NCI-H1092 (cell line): ENCODE measurements around the gene SH3PXD2A.

ENCODE experiments used
- DNase-seq: peaks from one replicate; lab custom pipeline; 2025; lab: John Stamatoyannopoulos, UW

SH3PXD2A gene

GRCh38 chr10:103557455-103557854, 297.9 kb downstream of the SH3PXD2A start:
- DNase-seq = no peak

DNA sequence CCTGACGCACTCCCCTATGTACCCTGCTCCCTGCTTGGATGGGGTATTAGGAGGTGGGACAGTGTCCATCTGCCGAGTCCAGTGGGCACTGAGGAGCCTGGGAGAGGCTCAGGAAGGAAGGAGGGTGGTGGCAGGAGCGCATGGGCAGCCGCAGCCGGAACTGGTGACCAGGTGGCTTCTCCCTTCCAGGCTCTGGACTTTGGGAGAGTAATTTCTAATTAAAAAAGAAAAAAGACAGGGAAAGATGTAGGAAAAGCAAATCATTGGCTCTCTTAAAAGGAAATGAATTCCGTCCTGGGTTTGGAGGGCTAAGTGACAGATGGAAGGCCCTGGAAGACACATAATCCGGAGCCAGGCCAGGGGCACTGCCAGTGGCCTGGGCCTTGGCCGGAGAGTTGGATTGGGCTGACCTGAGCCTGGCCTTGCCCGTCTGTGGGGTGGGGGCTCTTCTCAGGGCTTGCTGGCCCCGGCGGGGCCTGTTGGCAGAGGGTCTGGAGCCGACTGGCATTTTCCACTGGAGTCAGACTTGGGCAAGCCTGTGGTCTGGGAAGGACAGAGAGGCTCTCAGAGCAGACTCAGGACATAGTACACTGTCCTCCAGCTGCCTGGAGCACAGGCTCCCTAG, 298.9 kb downstream of the SH3PXD2A start:
- DNase-seq = no peak

DNA sequence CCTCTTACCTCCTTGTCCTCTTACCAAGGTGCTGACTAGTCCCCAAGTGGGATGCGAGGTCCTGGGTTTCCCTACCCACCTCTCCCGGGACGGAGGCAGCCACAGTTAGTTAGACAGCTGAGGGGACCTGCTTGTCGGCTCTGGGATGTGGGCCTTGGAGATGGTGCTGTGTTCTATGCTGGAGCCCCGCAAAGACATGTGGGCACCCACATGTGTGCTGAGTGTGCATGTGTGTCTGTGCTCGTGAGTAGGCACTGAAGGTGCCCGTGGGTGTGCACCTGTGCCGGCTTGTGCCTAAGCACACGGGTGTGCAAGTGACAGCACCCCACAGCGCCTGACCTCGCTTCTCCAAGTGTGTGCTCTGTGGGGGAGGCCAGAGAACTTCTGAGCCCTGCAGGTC, 299.7 kb downstream of the SH3PXD2A start:
- DNase-seq = no peak

DNA sequence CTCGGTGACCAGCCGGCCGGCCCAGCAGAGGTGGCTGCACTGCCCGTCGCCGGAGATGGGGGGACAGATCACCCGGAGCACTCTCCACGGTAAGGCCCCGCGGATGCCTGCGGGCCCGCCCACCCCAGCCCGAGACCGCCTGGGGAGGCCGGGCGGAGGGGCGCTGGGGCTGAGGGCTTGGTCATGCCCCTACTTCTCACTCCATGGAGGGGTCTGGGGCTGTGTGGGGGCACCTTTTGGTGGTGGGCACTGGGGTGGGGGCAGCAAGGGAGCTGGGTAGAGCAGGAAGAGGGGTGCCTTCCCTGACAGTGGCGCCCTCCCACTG, 300.1 kb downstream of the SH3PXD2A start:
- DNase-seq = no peak

DNA sequence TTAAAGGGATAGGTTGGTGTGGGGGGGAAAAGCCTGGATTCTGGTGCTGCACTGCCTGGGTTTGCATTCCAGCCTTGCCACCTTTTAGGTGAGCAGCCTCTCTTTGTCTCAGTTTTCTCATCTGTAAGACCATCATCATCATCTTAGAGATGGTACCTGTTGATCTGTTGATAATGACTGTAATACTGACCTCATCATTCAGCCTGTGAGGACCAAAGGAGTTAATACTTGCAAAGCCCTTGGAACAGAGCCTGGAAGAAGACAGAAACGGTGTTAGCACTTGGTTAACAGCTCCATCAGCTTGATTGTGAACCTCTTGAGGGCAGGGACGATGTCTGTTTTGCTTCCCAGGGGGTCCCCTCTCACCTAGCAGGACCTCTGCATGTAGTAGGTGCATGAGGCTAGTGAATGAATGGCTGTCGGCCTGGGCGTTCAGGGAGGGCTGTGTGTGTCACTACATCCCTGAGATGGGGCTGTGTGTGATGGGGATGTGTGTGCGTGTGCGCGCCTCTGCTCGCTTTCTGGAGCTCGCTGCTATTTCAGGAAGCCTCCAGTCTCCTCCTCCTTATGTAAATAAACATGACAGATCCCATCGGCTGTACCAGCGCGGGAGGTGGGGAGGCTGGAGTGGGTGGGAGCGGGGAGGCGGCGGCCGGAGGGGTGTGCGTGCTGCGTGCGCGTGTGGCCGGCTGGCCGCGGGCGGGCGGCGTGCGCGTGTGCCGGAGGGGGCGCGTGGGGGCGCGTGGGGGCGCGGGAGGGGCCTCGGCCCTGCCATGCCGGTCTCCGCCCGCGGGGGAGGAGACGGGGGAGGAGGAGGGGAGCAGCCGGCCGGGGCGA, 300.7 kb downstream of the SH3PXD2A start:
- peak; percentile 37 for DNase-seq

- no peak for DNase-seq
Measured at GRCh38 chr10:103553743-103554487, 301.5 kb downstream of the SH3PXD2A start.

DNA sequence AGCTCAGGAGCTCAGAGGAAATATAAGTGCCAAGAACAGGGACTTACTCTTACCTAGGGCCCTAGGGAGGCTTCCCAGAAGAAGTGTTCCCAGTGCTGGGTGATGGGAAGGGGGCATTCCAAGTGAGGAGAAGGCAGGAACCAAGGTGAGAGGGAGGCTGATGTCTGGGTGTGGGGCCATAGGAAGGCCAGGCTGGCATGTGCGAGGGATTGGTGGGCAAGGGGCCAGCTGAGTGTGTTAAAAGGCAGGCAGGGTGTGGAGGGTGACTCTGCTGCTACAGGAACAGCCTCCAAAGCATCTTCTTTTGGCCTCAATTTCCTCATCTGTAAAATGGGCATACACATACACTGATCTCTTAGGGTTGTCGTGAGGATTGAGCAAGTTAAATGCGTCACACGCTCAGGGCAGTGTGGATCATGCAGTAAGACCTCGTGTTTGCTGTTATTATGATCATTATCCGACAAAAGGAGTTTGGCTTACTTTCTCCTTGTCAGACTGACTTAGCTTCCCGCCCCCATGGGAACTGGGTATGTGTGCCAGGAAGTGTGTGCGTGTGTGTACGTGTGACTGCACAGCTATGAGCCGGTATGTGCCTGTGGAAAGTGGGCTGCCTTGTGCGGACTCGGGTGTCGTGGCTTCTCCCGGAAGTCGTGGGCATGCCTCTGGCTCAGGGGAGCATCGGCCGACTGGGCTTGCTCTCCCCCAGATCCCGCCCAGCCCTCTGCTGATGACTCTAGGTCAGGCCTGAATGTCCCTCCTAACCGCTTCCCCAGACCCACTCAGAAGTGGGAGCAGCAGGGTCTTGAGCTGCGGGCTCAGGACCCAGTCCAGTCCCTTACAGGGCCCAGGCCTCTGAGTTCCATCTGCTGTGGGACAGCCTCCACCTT, 302.3 kb downstream of the SH3PXD2A start:
- DNase-seq = no peak

GRCh38 chr10:103551619-103552602, 303.5 kb downstream of the SH3PXD2A start:
- DNase-seq = no peak

DNA sequence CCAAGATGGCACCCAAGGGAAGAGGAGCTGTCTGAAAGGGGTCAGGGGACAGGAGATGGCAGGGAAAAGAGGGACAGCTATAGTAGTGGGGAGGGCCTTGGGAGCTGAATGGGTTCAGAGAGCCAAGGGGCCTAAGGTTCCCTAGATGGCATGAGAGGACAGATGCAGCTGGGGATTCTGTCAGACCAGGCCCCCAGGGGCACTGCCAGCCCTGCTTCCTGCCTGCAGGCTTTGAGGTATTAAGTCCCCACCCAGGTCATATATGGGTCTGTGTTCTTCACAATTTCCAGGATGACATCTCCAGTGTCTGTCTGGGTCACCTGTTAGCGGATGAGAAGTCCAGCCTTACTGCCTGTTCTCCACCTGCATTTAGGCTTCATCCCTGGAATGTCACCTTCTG, 305.1 kb downstream of the SH3PXD2A start:
- no peak for DNase-seq

GRCh38 chr10:103549349-103549685, 306.1 kb downstream of the SH3PXD2A start:
- no peak for DNase-seq

GRCh38 chr10:103548581-103549348, 306.6 kb downstream of the SH3PXD2A start:
- no peak for DNase-seq

DNA sequence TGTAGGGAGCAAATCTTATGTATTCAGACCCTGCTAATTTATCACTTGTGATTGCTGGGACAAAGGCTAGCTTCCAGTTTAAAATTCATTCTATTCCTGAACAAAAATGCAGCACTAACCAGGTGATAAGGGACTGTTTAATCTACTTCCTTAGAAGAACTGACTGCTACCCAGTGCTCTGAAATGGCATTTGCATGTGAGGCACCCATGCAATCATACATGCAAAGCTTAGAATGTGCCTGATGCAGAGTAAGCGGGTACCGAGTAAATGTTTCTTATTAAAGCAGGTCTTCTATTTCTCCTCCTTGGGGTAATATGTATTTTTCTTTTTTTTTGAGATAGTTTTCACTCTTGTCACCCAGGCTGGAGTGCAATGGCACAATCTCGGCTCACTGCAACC, 307.4 kb downstream of the SH3PXD2A start:
- no peak for DNase-seq

- no peak for DNase-seq
Measured at GRCh38 chr10:103547391-103547946, 307.9 kb downstream of the SH3PXD2A start.

DNA sequence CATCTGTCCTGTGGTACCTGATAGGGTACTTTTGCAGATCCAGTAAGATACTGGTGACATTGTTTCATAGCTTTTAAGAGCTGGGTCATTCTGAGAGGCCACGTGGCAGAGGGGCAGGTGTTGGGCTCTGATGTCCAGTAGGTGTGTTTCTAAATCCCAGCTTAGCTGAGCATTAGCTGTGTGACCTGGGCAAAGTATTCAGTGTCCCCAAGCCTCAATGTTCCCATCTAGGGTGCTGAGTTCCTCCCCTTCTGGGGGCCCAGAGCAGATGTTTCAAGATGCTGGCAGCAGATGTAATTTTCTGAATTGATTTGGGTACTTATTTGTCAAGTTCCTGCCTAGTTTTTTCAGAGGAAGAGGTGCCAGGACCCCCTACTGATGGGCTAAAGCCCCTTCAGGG, 309.0 kb downstream of the SH3PXD2A start:
- DNase-seq = no peak

DNA sequence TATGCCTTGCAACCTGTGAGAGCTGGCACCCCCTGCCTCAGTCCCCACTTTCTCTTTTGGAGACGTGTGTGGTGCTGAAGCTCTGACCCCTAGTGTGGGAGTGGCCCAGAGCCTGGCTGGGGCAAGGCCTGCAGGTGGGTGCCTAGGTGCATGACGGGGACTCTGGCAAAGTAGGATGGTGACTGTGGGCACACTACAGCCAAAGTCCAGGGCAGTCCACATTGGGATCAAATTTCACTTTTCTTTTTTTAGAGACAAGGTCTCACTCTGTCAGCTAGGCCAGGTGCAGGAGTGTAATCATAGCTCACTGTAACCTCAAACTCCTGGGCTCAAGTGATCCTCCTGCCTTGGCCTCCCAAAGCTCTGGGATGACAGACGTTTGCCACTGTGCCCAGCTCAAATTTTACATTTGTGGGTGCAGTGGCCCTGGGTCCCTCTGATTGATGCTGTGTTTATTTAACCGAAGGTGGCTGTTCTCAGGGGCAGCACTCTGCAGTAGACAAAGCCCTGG, 309.6 kb downstream of the SH3PXD2A start:
- DNase-seq = no peak

GRCh38 chr10:103545366-103545765, 310.0 kb downstream of the SH3PXD2A start:
- DNase-seq = no peak

GRCh38 chr10:103544657-103545310, 310.6 kb downstream of the SH3PXD2A start:
- no peak for DNase-seq
